Measurements from ENCODE around the gene CCDC102A.
"Not testable (repeated sequence)": the region's sequence is repeated elsewhere in the genome, so short reads cannot be mapped to it uniquely, and the experiment has no call there.

CCDC102A gene

DNA sequence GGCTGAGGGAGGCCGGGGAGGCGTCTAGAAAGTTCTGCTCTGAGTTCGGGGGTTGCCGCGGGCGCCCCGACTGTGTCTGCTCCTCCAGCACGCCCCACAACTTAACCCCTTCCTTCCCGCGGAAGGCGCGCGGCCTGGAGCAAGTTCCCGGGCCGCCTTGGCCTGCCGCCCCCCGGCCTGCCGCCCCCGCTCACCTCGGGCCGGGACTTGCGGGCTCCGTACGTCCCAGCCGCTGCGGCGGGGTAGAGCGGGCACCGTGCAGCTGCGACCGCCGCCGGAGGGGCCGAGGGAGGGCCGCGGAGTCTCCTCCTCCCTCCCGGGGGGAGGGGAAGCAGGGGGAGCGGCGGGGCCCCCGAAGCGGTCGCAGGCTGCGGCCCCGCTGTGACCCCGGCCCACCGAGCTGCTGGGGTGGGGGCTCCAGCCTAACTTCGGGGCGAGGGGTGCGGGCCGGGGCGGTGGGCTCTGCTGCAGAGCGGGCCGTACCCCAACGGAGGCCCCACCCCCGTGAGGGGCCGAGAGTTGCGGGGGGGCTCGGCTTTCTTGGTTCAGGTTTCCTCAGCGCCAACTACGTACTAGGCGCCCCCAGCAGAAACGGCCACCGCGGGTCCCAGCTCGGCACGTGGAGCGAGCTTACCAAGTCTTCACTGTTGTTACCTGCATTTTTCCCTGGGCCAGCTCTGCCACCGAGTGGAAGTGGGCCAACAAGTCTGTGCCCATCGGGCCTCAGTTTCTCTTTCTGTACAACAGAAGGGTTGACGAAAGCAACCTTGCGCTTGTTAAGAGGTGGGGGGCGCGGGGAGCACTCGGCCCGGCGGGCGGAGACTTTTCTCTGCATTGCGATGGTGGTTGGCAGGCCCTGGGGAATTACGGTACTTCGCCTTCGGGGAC, at the start of gene CCDC102A:
Gene CCDC102A, minus strand, starts transcription at position 266 of the 888 bp plus-strand sequence. CDS start 7,394 bp downstream, outside the sequence.
- ATAC-seq: peak; percentile 28 to 34

- ATAC-seq: no peak
Measured at GRCh38 chr16:57585051-57585687, 48.8 kb upstream of the CCDC102A start.

- ATAC-seq: no peak
Measured at GRCh38 chr16:57579361-57579665, 42.9 kb upstream of the CCDC102A start.

- no peak for ATAC-seq
Measured at GRCh38 chr16:57578521-57579360, 42.4 kb upstream of the CCDC102A start.

DNA sequence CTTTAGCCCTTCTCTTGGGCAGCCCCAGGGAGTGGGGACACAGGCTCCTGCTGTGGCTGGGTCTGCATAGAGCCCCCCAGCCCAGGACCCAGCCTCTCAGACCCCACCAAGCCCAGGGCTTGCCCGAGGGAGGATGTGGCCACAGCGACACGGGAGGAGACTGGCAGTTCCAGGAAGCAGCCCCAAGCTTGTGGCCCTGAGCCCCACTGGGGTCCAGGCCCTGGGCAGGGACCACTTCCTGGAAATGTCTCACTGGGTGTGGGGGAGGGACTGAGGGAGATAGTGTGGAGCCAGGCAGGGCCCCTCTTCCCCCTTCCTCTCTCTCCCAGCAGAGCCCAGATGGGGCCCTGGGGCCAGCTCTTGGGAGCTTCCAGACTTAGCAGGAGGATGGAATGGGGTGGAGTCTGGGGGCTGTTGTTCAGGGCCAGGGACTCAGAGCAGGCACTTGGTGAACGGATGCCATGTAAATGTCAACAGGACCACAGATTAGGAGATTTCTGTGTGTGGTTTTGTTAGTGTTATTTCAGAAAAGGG, 41.4 kb upstream of the CCDC102A start:
- ATAC-seq: peak in 1 of 2 donors; percentile 32

GRCh38 chr16:57577214-57577613, 40.8 kb upstream of the CCDC102A start:
- no peak for ATAC-seq

DNA sequence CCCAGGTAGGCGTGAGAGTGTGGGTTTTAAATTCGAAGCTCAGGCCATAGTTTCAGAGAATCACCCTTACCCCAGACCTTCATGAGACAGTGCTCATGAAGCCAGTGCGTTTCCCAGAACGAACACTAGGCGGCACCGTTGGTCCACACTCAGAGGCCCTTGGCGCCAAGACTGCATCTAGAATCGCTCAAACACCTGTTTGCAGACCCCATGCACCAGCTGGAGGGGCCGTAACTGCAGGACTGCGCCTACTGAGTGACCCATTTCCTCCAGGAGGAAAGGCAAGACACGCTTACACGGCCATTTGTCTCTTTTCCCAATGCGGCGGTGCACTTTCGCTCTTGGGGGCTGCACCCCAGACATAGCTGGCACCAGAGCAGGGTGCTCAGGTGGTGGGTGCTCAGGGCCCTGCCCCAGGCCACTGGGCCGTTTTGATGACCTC, 40.1 kb upstream of the CCDC102A start:
- peak; percentile 75 for ATAC-seq

- ATAC-seq: no peak
Measured at GRCh38 chr16:57575468-57576277, 39.3 kb upstream of the CCDC102A start.

DNA sequence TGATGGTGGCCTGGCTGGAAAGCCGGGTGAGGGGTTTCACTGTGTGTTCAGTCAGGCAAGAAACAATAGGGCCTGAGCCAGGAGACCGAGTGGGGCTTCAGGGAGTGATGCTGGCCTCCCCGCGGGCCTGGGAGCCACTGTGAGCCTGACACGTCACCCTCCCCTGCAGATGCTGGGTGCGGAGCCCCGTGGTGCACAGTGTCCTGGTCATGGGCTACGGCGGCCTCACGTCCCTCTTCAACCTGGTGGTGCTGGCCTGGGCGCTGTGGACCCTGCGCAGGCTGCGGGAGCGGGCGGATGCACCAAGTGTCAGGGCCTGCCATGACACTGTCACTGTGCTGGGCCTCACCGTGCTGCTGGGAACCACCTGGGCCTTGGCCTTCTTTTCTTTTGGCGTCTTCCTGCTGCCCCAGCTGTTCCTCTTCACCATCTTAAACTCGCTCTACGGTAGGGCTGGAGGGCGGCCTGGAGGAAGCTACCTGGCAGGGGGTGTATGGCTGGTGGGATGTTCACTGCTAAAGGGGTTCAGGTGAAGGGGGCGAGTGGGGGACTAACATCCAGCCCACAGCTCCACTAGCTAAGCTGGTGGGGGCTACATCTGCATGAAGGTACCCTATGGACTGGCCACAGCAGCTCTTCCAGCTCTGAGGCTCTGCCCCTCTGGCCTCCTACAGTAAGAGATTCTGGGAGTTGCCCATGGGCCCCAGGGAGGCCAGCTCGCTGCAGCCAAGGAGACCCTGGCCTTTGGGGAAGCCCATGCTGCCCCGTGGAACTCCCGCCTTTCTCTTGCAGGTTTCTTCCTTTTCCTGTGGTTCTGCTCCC, 38.5 kb upstream of the CCDC102A start:
- ATAC-seq: no peak

DNA sequence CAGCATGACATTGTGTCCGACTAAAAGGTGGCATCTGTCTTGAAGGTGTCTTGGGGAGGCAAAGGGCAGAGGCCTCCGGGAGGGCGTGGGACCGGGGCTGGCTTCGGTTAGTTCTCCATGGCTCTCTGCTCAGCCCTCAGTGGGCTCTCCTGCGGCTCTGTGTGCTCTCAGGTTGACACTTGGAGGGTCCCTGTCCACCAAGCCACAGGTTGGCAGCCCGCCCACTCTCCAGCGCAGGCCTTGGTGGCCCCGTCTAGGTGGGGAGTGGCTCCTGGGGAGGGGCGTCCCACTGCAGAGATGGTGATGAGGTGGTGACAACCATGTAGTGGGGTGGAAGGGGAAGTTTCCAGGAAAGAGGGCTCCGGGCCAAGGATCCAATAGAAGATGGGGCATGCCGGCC, 37.7 kb upstream of the CCDC102A start:
- no peak for ATAC-seq

- ATAC-seq: peak in 1 of 2 donors; percentile 43
Measured at GRCh38 chr16:57572978-57573728, 36.8 kb upstream of the CCDC102A start.

- ATAC-seq: no peak
Measured at GRCh38 chr16:57571098-57571497, 34.7 kb upstream of the CCDC102A start.

- no peak for ATAC-seq
Measured at GRCh38 chr16:57570301-57571070, 34.1 kb upstream of the CCDC102A start.

- no peak for ATAC-seq
Measured at GRCh38 chr16:57569306-57569946, 33.1 kb upstream of the CCDC102A start.

DNA sequence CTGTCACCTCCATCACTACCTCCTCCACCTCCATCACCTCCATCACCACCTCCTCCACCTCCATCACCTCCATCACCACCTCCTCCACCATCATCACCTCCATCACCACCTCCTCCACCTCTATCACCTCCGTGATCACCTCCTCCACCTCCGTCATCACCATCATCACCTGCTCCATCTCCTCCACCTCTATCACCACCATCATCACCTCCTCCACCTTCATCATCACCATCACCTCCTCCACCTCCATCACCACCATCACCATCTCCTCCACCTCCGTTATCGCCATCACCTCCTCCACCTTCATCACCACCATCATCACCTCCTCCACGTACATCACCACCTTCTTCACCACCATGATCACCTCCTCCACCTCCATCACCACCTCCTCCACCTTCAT, 32.4 kb upstream of the CCDC102A start:
- ATAC-seq: not testable (repeated sequence)

DNA sequence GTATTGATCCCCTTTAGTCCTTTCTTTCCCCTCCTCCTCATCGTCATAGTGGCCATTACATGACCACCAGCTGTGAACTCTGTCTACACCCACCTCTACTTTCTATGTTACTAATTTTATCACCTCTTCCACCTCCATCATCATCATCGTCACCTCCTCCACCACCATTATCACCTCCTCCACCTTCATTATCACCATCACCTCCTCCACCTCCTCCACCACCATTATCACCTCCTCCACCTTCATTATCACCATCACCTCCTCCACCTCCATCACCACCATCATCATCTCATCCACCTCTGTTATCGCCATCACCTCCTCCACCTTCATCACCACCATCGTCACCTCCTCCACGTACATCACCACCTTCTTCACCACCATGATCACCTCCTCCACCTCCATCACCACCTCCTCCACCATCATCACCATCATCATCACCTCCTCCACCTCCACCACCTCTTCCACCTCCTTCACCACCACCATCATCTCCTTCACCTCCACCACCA, 31.9 kb upstream of the CCDC102A start:
- ATAC-seq: no peak

DNA sequence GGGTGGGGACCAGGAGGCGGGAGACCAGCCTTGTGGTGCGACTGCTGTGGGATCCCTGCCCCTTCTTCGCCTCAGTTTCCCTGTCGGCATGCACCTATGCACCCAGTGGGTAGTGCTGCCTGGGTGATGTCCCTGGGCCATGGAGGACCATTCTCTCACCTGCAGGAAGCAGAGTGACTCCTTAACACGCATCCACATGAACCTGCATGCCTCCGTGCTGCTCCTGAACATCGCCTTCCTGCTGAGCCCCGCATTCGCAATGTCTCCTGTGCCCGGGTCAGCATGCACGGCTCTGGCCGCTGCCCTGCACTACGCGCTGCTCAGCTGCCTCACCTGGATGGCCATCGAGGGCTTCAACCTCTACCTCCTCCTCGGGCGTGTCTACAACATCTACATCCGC, 31.3 kb upstream of the CCDC102A start:
- no peak for ATAC-seq

DNA sequence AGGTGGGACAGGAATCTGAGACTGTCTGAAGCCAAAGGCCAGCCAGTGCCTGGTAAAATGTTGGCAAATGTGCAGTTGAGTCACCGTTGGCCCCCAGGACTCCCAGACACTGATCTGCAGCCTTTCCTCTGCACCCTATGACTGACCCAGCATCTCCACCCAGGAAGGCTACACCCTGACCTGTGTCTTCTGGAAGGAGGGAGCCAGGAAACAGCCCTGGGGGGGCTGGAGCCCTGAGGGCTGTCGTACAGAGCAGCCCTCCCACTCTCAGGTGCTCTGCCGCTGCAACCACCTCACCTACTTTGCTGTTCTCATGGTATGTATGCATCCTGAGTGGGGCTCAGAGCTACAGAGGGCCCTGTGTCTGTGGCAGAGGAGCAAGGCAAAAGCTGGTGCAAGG, 30.1 kb upstream of the CCDC102A start:
- no peak for ATAC-seq

DNA sequence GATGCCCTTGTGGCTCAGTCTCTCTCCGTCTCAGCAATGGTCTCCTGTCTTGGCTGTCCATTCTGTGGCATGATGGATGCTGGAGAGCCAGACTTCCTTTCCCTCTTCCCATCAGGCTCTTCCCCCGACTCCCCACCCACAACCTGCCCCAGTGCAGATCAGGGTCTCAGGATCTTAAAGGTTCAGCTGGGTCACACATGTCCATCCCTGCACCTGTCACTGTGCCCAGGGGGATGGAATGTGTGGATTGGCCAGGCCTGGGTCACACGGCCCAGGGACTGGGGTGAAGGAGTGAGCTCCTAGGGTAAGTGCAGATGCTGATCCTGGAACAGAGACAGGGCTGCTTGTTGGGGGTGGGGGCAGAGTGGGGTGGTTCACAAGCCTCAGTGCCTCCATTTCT, 29.1 kb upstream of the CCDC102A start:
- ATAC-seq: no peak
